ENCODE measurements around the gene PSTPIP2. TPM values are rescaled to one million over a fixed set of nuclear protein-coding genes. Genes with fewer than 3 reads are reported as not detected.
A peak's percentile ranks its signal among the peaks of the same experiment; 100 is the strongest.
"Not testable (repeated sequence)": the region's sequence is repeated elsewhere in the genome, so short reads cannot be mapped to it uniquely, and the experiment has no call there.

Gene PSTPIP2
- total and polyA plus RNA-seq, 10 donors, result 18.3 to 153 (median 117) TPM

GRCh38 chr18:46097801-46098615 lies 25.9 kb upstream of the PSTPIP2 start, which contains the start of gene ATP5F1A:
ATP5F1A (minus strand) TSS chr18:46098296; CDS start chr18:46098231, 65 bp downstream.
- TF ChIP-seq CTCF (IDR thresholded peaks at IDR 0.05 in 8 of 11, conservative IDR thresholded peaks at IDR 0.05 in 3 of 11), result peak in 1 of 11 experiments; percentile 7
- TF ChIP-seq POLR2AphosphoS5 (IDR thresholded peaks at IDR 0.05), result peak; percentile 90 to 94 (median 92)
- no peak for TF ChIP-seq POLR2A (IDR thresholded peaks at IDR 0.05)
- Histone ChIP-seq H3K27ac (peak within 1 kb of the TSS; percentile 88 to 94 (median 92)), H3K27me3 (replicated peaks in 1 of 7) (no peaks in the 10 kb centered on the region), H3K9me3 (no peaks in the 10 kb centered on the region), H3K36me3 (peaks cover 0 to 33% (median 18%) of the 10 kb centered on the region in 6 donors), H3K4me1 (peaks cover 22 to 55% (median 47%) of the 10 kb centered on the region in 6 donors), H3K4me3 (peak within 1 kb of the TSS; percentile 95 to 100 (median 98))
- intact Hi-C loops (cut with DNase I; ENCODE audit: low total_unique reads), result no loop called here
- 0 to 1% (median 1%) methylated on average over 27 to 53 of the region's 53 CpGs for WGBS, 5 donors
- peak; percentile 96 for DNase-seq

GRCh38 chr18:46097431-46097800 lies 25.4 kb upstream of the PSTPIP2 start:
- Histone ChIP-seq H3K27ac (peak overlapping the region; percentile 88 to 94 (median 92)), H3K4me1 (peaks cover 22 to 61% (median 50%) of the 10 kb centered on the region in 6 donors), H3K9me3 (no peaks in the 10 kb centered on the region), H3K27me3 (replicated peaks in 1 of 7) (no peaks in the 10 kb centered on the region), H3K4me3 (peak overlapping the region; percentile 95 to 100 (median 98)), H3K36me3 (peaks cover 0 to 39% (median 24%) of the 10 kb centered on the region in 6 donors)
- 0 to 1% (median 0%) methylated on average over 8 of the region's 8 CpGs for WGBS, 5 donors
- DNase-seq, result no peak
- intact Hi-C loops (cut with DNase I; ENCODE audit: low total_unique reads), result no loop called here
- TF ChIP-seq CTCF (IDR thresholded peaks at IDR 0.05 in 8 of 11, conservative IDR thresholded peaks at IDR 0.05 in 3 of 11) (no peak), POLR2AphosphoS5 (IDR thresholded peaks at IDR 0.05) (no peak), POLR2A (IDR thresholded peaks at IDR 0.05) (no peak)

- peak overlapping the region in 7 of 8 donors; percentile 88 to 94 (median 93) for H3K27ac ChIP-seq
- peaks cover 0 to 45% (median 29%) of the 10 kb centered on the region in 6 donors for H3K36me3 ChIP-seq
- WGBS, 5 donors, result 38 to 51% (median 47%) methylated on average over 22 of the region's 22 CpGs
- H3K9me3 ChIP-seq, result no peaks in the 10 kb centered on the region
- H3K27me3 ChIP-seq (replicated peaks in 1 of 7), result no peaks in the 10 kb centered on the region
- peaks cover 22 to 67% (median 52%) of the 10 kb centered on the region in 6 donors for H3K4me1 ChIP-seq
- no peak for DNase-seq
- peak overlapping the region; percentile 95 to 100 (median 98) for H3K4me3 ChIP-seq
- intact Hi-C loops (cut with DNase I; ENCODE audit: low total_unique reads), result no loop called here
- TF ChIP-seq POLR2A (IDR thresholded peaks at IDR 0.05), result no peak
- TF ChIP-seq CTCF (IDR thresholded peaks at IDR 0.05 in 8 of 11, conservative IDR thresholded peaks at IDR 0.05 in 3 of 11), result no peak
Observed at GRCh38 chr18:46096651-46097300, 24.7 kb upstream of the PSTPIP2 start.

- TF ChIP-seq CTCF (IDR thresholded peaks at IDR 0.05 in 8 of 11, conservative IDR thresholded peaks at IDR 0.05 in 3 of 11) (no peak), POLR2AphosphoS5 (IDR thresholded peaks at IDR 0.05) (no peak), POLR2A (IDR thresholded peaks at IDR 0.05) (no peak)
- no peak for DNase-seq
- Histone ChIP-seq H3K4me3 (peak overlapping the region in 2 of 8 donors; percentile 4 to 100), H3K9me3 (no peaks in the 10 kb centered on the region), H3K27ac (peak overlapping the region in 1 of 8 donors; percentile 94), H3K4me1 (peaks cover 22 to 80% (median 55%) of the 10 kb centered on the region in 6 donors), H3K36me3 (peaks cover 4 to 57% (median 42%) of the 10 kb centered on the region in 6 donors), H3K27me3 (replicated peaks in 1 of 7) (no peaks in the 10 kb centered on the region)
- 89 to 97% (median 94%) methylated on average over 10 of the region's 10 CpGs for WGBS, 5 donors
- intact Hi-C loops (cut with DNase I; ENCODE audit: low total_unique reads), result no loop called here
Observed at GRCh38 chr18:46095532-46095931, 23.5 kb upstream of the PSTPIP2 start.

GRCh38 chr18:46088501-46088900 lies 16.4 kb upstream of the PSTPIP2 start:
- peaks cover 0 to 37% (median 14%) of the 10 kb centered on the region in 6 donors for H3K4me1 ChIP-seq
- H3K4me3 ChIP-seq; H3K27me3 ChIP-seq (replicated peaks in 1 of 7); H3K27ac ChIP-seq; DNase-seq; H3K9me3 ChIP-seq: not testable (repeated sequence)
- H3K36me3 ChIP-seq, result peaks cover 4 to 100% (median 99%) of the 10 kb centered on the region in 6 donors
- WGBS, 5 donors, result 76 to 94% (median 87%) methylated on average over 8 of the region's 8 CpGs
- intact Hi-C loops (cut with DNase I; ENCODE audit: low total_unique reads), result loop anchor here (10.0 kb wide), 1 partner anchor 164 kb away; no protein-coding TSS in a partner anchor

Data from spleen (tissue), 11 donors.